HCT116 (cell line): ENCODE measurements around the gene NTMT2.

Experiments used
- ATF3 ChIP-seq: IDR thresholded peaks from 2 replicates; pipeline ENCODE4 v1.6.1; 2012
- CTCF ChIP-seq, 3 experiments: fragments of 200-600 bp in 1 of 3; sonication (generic) in 1 of 3; IDR thresholded peaks in 2 of 3; conservative IDR thresholded peaks in 1 of 3; 2 replicates each; pipeline ENCODE4 v1.5.1; 2012 to 2017; ENCODE audit warnings: low read depth in 2 of 3, low read length in 2 of 3, antibody characterized with exemption in 1 of 3, borderline replicate concordance in 1 of 3, control low read depth in 1 of 3, mild to moderate bottlenecking in 1 of 3, mixed read lengths in 1 of 3, mixed run types in 1 of 3, moderate library complexity in 1 of 3; ENCODE audit not compliant: insufficient read depth in 1 of 3
- ELF1 ChIP-seq: IDR thresholded peaks from 2 replicates; pipeline ENCODE4 v1.6.1; 2012; ENCODE audit warnings: low read depth, borderline replicate concordance
- EZH2 ChIP-seq: fragments of 200-600 bp; sonication (generic); IDR thresholded peaks from 2 replicates; pipeline ENCODE4 v1.6.1; 2017; ENCODE audit warnings: antibody characterized with exemption, mixed run types
- JUND ChIP-seq: IDR thresholded peaks from 2 replicates; pipeline ENCODE4 v1.6.1; 2012
- POLR2A ChIP-seq: IDR thresholded peaks from 2 replicates; pipeline ENCODE4 v1.7.0; 2011; ENCODE audit warnings: borderline replicate concordance; ENCODE audit not compliant: insufficient read depth, insufficient read length; ENCODE audit errors: extremely low read depth
- SIN3A ChIP-seq: IDR thresholded peaks from 2 replicates; pipeline ENCODE4 v1.6.1; 2012; ENCODE audit warnings: low read depth
- SP1 ChIP-seq: IDR thresholded peaks from 2 replicates; pipeline ENCODE4 v1.6.1; 2012; ENCODE audit warnings: low read depth
- TCF7L2 ChIP-seq: IDR thresholded peaks from 2 replicates; pipeline ENCODE4 v1.7.0; 2011; ENCODE audit warnings: borderline replicate concordance, inconsistent platforms; ENCODE audit not compliant: insufficient read depth, insufficient read length; ENCODE audit errors: extremely low read depth
- ZNF274 ChIP-seq: fragments of 200-500 bp; sonication (Bioruptor generic); IDR thresholded peaks from 2 replicates; pipeline ENCODE4 v1.6.1; 2014; ENCODE audit warnings: mild to moderate bottlenecking, low read depth, low read length, inconsistent platforms

GRCh38 chr1:170095976-170096748, 49.6 kb upstream of the NTMT2 start:
- TF ChIP-seq CTCF (IDR thresholded peaks at IDR 0.05 in 2 of 3, conservative IDR thresholded peaks at IDR 0.05 in 1 of 3; ENCODE audit: borderline replicate concordance in 1 of 3, insufficient read depth in 1 of 3, low read depth in 2 of 3, low read length in 2 of 3), result no peak
- no peak for TF ChIP-seq JUND
- TF ChIP-seq EZH2, result no peak
- TF ChIP-seq ATF3, result no peak
- no peak for TF ChIP-seq ZNF274
- no peak for TF ChIP-seq POLR2A
- TF ChIP-seq TCF7L2, result no peak
- TF ChIP-seq ELF1, result no peak
- TF ChIP-seq SP1, result no peak
- no peak for TF ChIP-seq SIN3A
